ENCODE results near the gene EVI2A.
"Not testable (repeated sequence)": the region's sequence is repeated elsewhere in the genome, so short reads cannot be mapped to it uniquely, and the experiment has no call there.

EVI2A gene

GRCh38 chr17:31311526-31311925 is 9.9 kb downstream of the EVI2A start:
- no peak for DNase-seq

GRCh38 chr17:31310886-31311285 is 10.5 kb downstream of the EVI2A start:
- DNase-seq = no peak

- no peak for DNase-seq
These were observed 11.2 kb downstream of the EVI2A start for GRCh38 chr17:31310260-31310659.

- no peak for DNase-seq
These were observed 11.9 kb downstream of the EVI2A start for GRCh38 chr17:31309556-31309955.

- no peak for DNase-seq
These were observed 12.8 kb downstream of the EVI2A start for GRCh38 chr17:31308372-31309334.

GRCh38 chr17:31307640-31308039 is 13.8 kb downstream of the EVI2A start:
- no peak for DNase-seq

GRCh38 chr17:31299624-31300023 is 21.8 kb downstream of the EVI2A start:
- no peak for DNase-seq

GRCh38 chr17:31297090-31297489 is 24.3 kb downstream of the EVI2A start, which contains the start of gene OMG:
Gene OMG (minus strand): TSS chr17:31297239. CDS start chr17:31296331, 908 bp downstream.
- DNase-seq = no peak

- DNase-seq = no peak
These were observed 25.3 kb downstream of the EVI2A start for GRCh38 chr17:31296142-31296541.

GRCh38 chr17:31295489-31295871 is 25.9 kb downstream of the EVI2A start:
- no peak for DNase-seq

GRCh38 chr17:31294820-31295488 is 26.5 kb downstream of the EVI2A start:
- DNase-seq = no peak

GRCh38 chr17:31294231-31294630 is 27.2 kb downstream of the EVI2A start:
- no peak for DNase-seq

GRCh38 chr17:31293581-31293980 is 27.8 kb downstream of the EVI2A start:
- no peak for DNase-seq

- no peak for DNase-seq
These were observed 29.6 kb downstream of the EVI2A start for GRCh38 chr17:31291820-31292219.

- no peak for DNase-seq
These were observed 31.6 kb downstream of the EVI2A start for GRCh38 chr17:31289790-31290189.

GRCh38 chr17:31287932-31288331 is 33.5 kb downstream of the EVI2A start:
- not testable (repeated sequence) for DNase-seq

GRCh38 chr17:31286587-31286986 is 34.8 kb downstream of the EVI2A start:
- no peak for DNase-seq

GRCh38 chr17:31283841-31284240 is 37.6 kb downstream of the EVI2A start:
- DNase-seq = no peak

GRCh38 chr17:31281061-31281460 is 40.4 kb downstream of the EVI2A start:
- no peak for DNase-seq

- no peak for DNase-seq
These were observed 42.0 kb downstream of the EVI2A start for GRCh38 chr17:31279401-31279800.

- DNase-seq = no peak
These were observed 46.3 kb downstream of the EVI2A start for GRCh38 chr17:31275116-31275515.

GRCh38 chr17:31274252-31274651 is 47.2 kb downstream of the EVI2A start:
- DNase-seq = no peak

GRCh38 chr17:31273516-31273915 is 47.9 kb downstream of the EVI2A start:
- no peak for DNase-seq

- no peak for DNase-seq
These were observed 48.6 kb downstream of the EVI2A start for GRCh38 chr17:31272803-31273202.

Data from NCI-H446 (cell line).